ENCODE measurements around the gene DSTYK. TPM values are rescaled to one million over a fixed set of nuclear protein-coding genes. Genes with fewer than 3 reads are reported as not detected.

DSTYK gene
- total and polyA plus RNA-seq, 2 donors (not counting 3 experiments of a cell fraction or from before 2014, with no cell fraction given): 3.6 to 8.7 TPM

- Histone ChIP-seq H4K20me1 (replicated peaks; ENCODE audit: control insufficient read depth, extremely low read depth, insufficient read depth, low read length) (no peaks in the 10 kb centered on the region), H3K4me2 (ENCODE audit: insufficient read depth, low read length) (no peak overlapping the region), H3K4me3 (replicated peaks in 1 of 3; ENCODE audit: insufficient read depth in 1 of 3, low read depth in 1 of 3, low read length in 3 of 3) (no peak overlapping the region), H2AFZ (ENCODE audit: low read depth, low read length) (no peak overlapping the region), H3K9ac (replicated peaks; ENCODE audit: extremely low read depth, insufficient read depth, low read length) (no peak overlapping the region), H3K36me3 (ENCODE audit: control insufficient read depth in 2 of 2, extremely low read depth in 1 of 2, insufficient read depth in 2 of 2, low read length in 2 of 2) (no peaks in the 10 kb centered on the region), H3K79me2 (ENCODE audit: control insufficient read depth, insufficient read depth, low read length) (no peaks in the 10 kb centered on the region), H3K9me1 (replicated peaks; ENCODE audit: control insufficient read depth, extremely low read depth, insufficient read depth, low read length) (no peaks in the 10 kb centered on the region), H3K4me1 (ENCODE audit: control insufficient read depth, extremely low read depth, insufficient read depth, low read length) (no peaks in the 10 kb centered on the region), H3K9me3 (replicated peaks; ENCODE audit: control insufficient read depth, insufficient read depth, low read length) (no peaks in the 10 kb centered on the region), H3K27me3 (ENCODE audit: control insufficient read depth in 2 of 2, insufficient read depth in 2 of 2, low read length in 2 of 2) (peaks cover 0 to 2% of the 10 kb centered on the region in 2 experiments), H3K27ac (ENCODE audit: insufficient read depth, low read depth, low read length) (no peak overlapping the region)
- dilution Hi-C loops (cut with MboI; ENCODE audit: extremely low pct_ligation_motif_present, low sequenced_read_pairs): no loop called here
- DNase-seq (ENCODE audit: low read depth, low spot score) (no peak), FAIRE-seq (no peak)
- ChIA-PET CTCF (interaction anchor here (1.9 kb wide), 1 partner anchor 15 kb away, joined by 6 read pairs; no protein-coding TSS in a partner anchor), POLR2A (no interaction called here)
- TF ChIP-seq EZH2 (IDR thresholded peaks at IDR 0.05; ENCODE audit: borderline replicate concordance, low read depth, low read length, severe bottlenecking): no peak
- TF ChIP-seq POLR2A (IDR thresholded peaks at IDR 0.05; ENCODE audit: low read depth, low read length): no peak
- TF ChIP-seq, protein P1, sequence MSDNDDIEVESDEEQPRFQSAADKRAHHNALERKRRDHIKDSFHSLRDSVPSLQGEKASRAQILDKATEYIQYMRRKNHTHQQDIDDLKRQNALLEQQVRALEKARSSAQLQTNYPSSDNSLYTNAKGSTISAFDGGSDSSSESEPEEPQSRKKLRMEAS (IDR thresholded peaks at IDR 0.05; ENCODE audit: insufficient read depth, insufficient read length): no peak
- no TSS peak for BruUV-seq (replicated peaks)
- intact Hi-C loops (cut with micrococcal nuclease): no loop called here
These were observed 30.0 kb upstream of the DSTYK start for GRCh38 chr1:205241366-205242030.

- POLR2A ChIA-PET: no interaction called here
- intact Hi-C loops (cut with micrococcal nuclease) (no loop called here), dilution Hi-C loops (cut with MboI; ENCODE audit: extremely low pct_ligation_motif_present, low sequenced_read_pairs) (no loop called here)
- BruUV-seq (replicated peaks): no TSS peak
- H3K27ac ChIP-seq (ENCODE audit: insufficient read depth, low read depth, low read length): no peak overlapping the region
- FAIRE-seq (no peak), DNase-seq (ENCODE audit: low read depth, low spot score) (no peak)
- no peaks in the 10 kb centered on the region for H3K9me3 ChIP-seq (replicated peaks; ENCODE audit: control insufficient read depth, insufficient read depth, low read length)
- peaks cover 0 to 2% of the 10 kb centered on the region in 2 experiments for H3K27me3 ChIP-seq (ENCODE audit: control insufficient read depth in 2 of 2, insufficient read depth in 2 of 2, low read length in 2 of 2)
- CTCF ChIA-PET: interaction anchor here (1.2 to 1.9 kb wide), 2 partner anchors 16 to 33 kb away, joined by 4 to 6 read pairs; no protein-coding TSS in a partner anchor
- H4K20me1 ChIP-seq (replicated peaks; ENCODE audit: control insufficient read depth, extremely low read depth, insufficient read depth, low read length): no peaks in the 10 kb centered on the region
- no peak overlapping the region for H3K9ac ChIP-seq (replicated peaks; ENCODE audit: extremely low read depth, insufficient read depth, low read length)
- H3K4me2 ChIP-seq (ENCODE audit: insufficient read depth, low read length): no peak overlapping the region
- no peak overlapping the region for H2AFZ ChIP-seq (ENCODE audit: low read depth, low read length)
- H3K79me2 ChIP-seq (ENCODE audit: control insufficient read depth, insufficient read depth, low read length): no peaks in the 10 kb centered on the region
- H3K4me1 ChIP-seq (ENCODE audit: control insufficient read depth, extremely low read depth, insufficient read depth, low read length): no peaks in the 10 kb centered on the region
- no peak for TF ChIP-seq EZH2 (IDR thresholded peaks at IDR 0.05; ENCODE audit: borderline replicate concordance, low read depth, low read length, severe bottlenecking)
- TF ChIP-seq POLR2A (IDR thresholded peaks at IDR 0.05; ENCODE audit: low read depth, low read length): no peak
- TF ChIP-seq JUN (IDR thresholded peaks at IDR 0.05; ENCODE audit: borderline replicate concordance, insufficient read depth, insufficient read length, low read depth): no peak
- TF ChIP-seq MYC (IDR thresholded peaks at IDR 0.05; ENCODE audit: low read depth, low read length): no peak
- H3K36me3 ChIP-seq (ENCODE audit: control insufficient read depth in 2 of 2, extremely low read depth in 1 of 2, insufficient read depth in 2 of 2, low read length in 2 of 2): no peaks in the 10 kb centered on the region
- no peaks in the 10 kb centered on the region for H3K9me1 ChIP-seq (replicated peaks; ENCODE audit: control insufficient read depth, extremely low read depth, insufficient read depth, low read length)
- H3K4me3 ChIP-seq (replicated peaks in 1 of 3; ENCODE audit: insufficient read depth in 1 of 3, low read depth in 1 of 3, low read length in 3 of 3): no peak overlapping the region
These were observed 29.1 kb upstream of the DSTYK start for GRCh38 chr1:205240569-205240968.
